ENCODE measurements around the gene JPH4. TPM values are rescaled to one million over a fixed set of nuclear protein-coding genes. Genes with fewer than 3 reads are reported as not detected.

The JPH4 gene
- total and polyA plus RNA-seq, 2 of the 8 experiments (the other 6 are each of a cell fraction or from before 2014, with no cell fraction given): 23.9 to 46.7 TPM

DNA sequence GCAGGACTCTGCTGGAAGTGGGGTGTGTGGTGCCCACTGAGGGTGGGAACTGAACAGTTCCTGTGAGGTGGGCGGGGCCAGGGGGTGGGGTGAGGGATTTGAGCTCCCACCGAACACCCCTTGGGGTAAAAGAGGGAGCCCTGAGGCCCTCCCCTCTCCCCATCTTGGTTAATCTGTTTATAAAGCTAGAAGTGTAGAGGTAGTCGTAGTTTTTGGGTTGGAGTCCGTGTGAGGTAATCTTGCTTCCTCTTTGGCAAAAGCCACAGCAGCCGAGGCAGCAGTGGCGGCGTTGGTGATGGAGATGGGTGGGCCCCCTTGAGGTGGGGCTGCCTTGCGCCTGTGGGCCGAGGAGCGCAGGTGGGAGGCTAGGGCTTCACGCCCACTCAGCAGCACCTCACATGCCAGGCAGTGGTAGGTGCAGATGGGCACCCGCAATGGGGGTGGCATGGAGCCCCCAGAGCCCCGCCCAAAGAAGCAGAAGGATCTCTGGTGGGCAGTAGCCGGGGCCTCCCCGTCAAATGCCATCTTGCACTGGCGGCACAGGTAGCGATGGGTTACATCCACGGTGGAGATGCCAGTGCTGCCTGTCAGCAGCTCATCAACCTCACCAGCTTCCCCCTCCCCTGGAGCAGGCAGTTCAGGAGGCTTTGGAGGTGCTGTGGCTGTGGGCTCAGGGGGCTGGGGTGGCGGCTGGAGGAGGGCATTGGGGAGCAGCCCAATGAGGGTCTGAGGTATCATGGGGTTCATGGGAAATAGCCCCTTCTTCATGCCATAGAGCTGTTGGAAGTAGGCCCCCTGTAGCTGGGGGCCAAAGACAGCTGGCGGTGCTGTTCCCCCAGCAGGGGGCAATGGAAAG lies 56.6 kb downstream of the JPH4 start:
- H3K23ac ChIP-seq (ENCODE audit: insufficient read length): no peak overlapping the region
- H2BK15ac ChIP-seq (ENCODE audit: low read length): no peak overlapping the region
- H2BK12ac ChIP-seq (ENCODE audit: low read depth, low read length): no peak overlapping the region
- no peaks in the 10 kb centered on the region for H4K20me1 ChIP-seq (replicated peaks in 1 of 2; ENCODE audit: control insufficient read depth in 1 of 2, insufficient read depth in 2 of 2, low read length in 2 of 2)
- no peak overlapping the region for H3K4me2 ChIP-seq (ENCODE audit: insufficient read depth in 1 of 2, low read depth in 2 of 2, low read length in 2 of 2)
- H3K23me2 ChIP-seq (ENCODE audit: low read depth, low read length): no peaks in the 10 kb centered on the region
- ChIA-PET POLR2A (ENCODE audit: partially characterized antibody) (interaction anchor here (0.9 to 52.7 kb wide), 5 partner anchors 7 to 44 kb away, joined by 3 to 1523 read pairs (median 12); partner anchors contain the start of genes AP1G2, THTPA and ZFHX2), CTCF (ENCODE audit: partially characterized antibody) (interaction anchor here (0.6 to 70.5 kb wide), 10 partner anchors 9 to 399 kb away, joined by 3 to 2092 read pairs (median 6); partner anchors contain the start of genes AP1G2, NGDN, THTPA and ZFHX2)
- H2BK120ac ChIP-seq (replicated peaks; ENCODE audit: low read depth, low read length): no peak overlapping the region
- peaks cover 7 to 13% (median 10%) of the 10 kb centered on the region in 4 experiments for H3K4me1 ChIP-seq (replicated peaks in 1 of 4; ENCODE audit: control insufficient read depth in 3 of 4, insufficient read depth in 4 of 4, low read length in 3 of 4)
- H3K4me3 ChIP-seq (ENCODE audit: extremely low read depth in 1 of 4, insufficient read depth in 2 of 4, low read depth in 3 of 4, low read length in 4 of 4): no peak overlapping the region
- H3K9me3 ChIP-seq (ENCODE audit: insufficient read depth in 2 of 2, low read depth in 1 of 2, low read length in 1 of 2): no peaks in the 10 kb centered on the region
- no peak overlapping the region; the same call in 1 of the 2 replicates for H2AK5ac ChIP-seq (ENCODE audit: low read depth, low read length)
- H4K5ac ChIP-seq (ENCODE audit: insufficient read length, low read depth, low read length): no peak overlapping the region
- H3K14ac ChIP-seq (ENCODE audit: insufficient read length): no peak overlapping the region
- TF ChIP-seq EP300 (IDR thresholded peaks at IDR 0.05; ENCODE audit: borderline replicate concordance in 1 of 2, low read depth in 2 of 2, low read length in 2 of 2) (no peak), POLR2AphosphoS5 (IDR thresholded peaks at IDR 0.05; ENCODE audit: low read depth, low read length) (peak; percentile 34; the same call in 1 of the 2 replicates), SIN3A (conservative IDR thresholded peaks at IDR 0.05 in 1 of 2, IDR thresholded peaks at IDR 0.05 in 1 of 2; ENCODE audit: low read depth in 1 of 2, low read length in 2 of 2) (no peak)
- H3K79me1 ChIP-seq (ENCODE audit: low read depth, low read length): no peaks in the 10 kb centered on the region
- FAIRE-seq (no peak), DNase-seq (ENCODE audit: low read depth in 1 of 2, low spot score in 2 of 2) (no peak)
- no peak overlapping the region for H3K9ac ChIP-seq (replicated peaks in 1 of 4; ENCODE audit: extremely low read depth in 1 of 4, low read depth in 3 of 4, low read length in 3 of 4)
- no peak overlapping the region for H4K91ac ChIP-seq (replicated peaks; ENCODE audit: insufficient read length, low read length)
- H3K36me3 ChIP-seq (ENCODE audit: control insufficient read depth in 2 of 4, insufficient read depth in 4 of 4, low read length in 3 of 4): peaks cover 0 to 31% (median 14%) of the 10 kb centered on the region in 4 experiments
- H4K8ac ChIP-seq (ENCODE audit: extremely low read depth, insufficient read depth, low read length): no peak overlapping the region; the same call in 1 of the 2 replicates
- no peak overlapping the region for H2BK5ac ChIP-seq (ENCODE audit: low read depth, low read length)
- H3K27me3 ChIP-seq (replicated peaks in 1 of 4; ENCODE audit: control insufficient read depth in 3 of 4, extremely low read depth in 1 of 4, insufficient read depth in 3 of 4, low read length in 3 of 4): no peaks in the 10 kb centered on the region
- no peak overlapping the region for H3K27ac ChIP-seq (ENCODE audit: low read depth, low read length)
- H2BK20ac ChIP-seq (ENCODE audit: low read length): no peak overlapping the region
- H3K18ac ChIP-seq (ENCODE audit: extremely low read depth, low read length): no peak overlapping the region
- no peak overlapping the region for H3K56ac ChIP-seq (replicated peaks; ENCODE audit: insufficient read length, low read depth, low read length)
- H3K79me2 ChIP-seq (ENCODE audit: control insufficient read depth in 1 of 2, insufficient read depth in 2 of 2, low read length in 2 of 2): no peaks in the 10 kb centered on the region
- WGBS, 2 experiments (ENCODE audit: extremely low coverage in 1 of 2, insufficient coverage in 1 of 2, insufficient read length in 1 of 2, insufficient replicate concordance in 2 of 2, low coverage in 1 of 2, low lambda C conversion rate in 2 of 2, missing lambda C conversion rate in 1 of 2): 92% methylated on average over 18 of the region's 20 CpGs; no CpG with 5 or more reads in 1 of the 2 experiments
- no peak overlapping the region for H3K4ac ChIP-seq (replicated peaks; ENCODE audit: insufficient read length, low read depth, low read length)
- H2AFZ ChIP-seq (ENCODE audit: low read length): no peak overlapping the region

Data from H1 (cell line).